Measurements from ENCODE around the gene SEPTIN2.

GRCh38 chr2:241329669-241330615 is 14.2 kb downstream of the SEPTIN2 start:
- TF ChIP-seq SUZ12 (IDR thresholded peaks at IDR 0.05; ENCODE audit: extremely low read depth, insufficient read depth, insufficient read length) (no peak), YY1 (IDR thresholded peaks at IDR 0.05; ENCODE audit: insufficient read depth, insufficient read length) (no peak)

Data from NT2/D1 (cell line).